Transverse colon (tissue), 3 donors: Measurements from ENCODE around the gene CLDN17.

ENCODE experiments used
- EP300 ChIP-seq: sonication (generic); formaldehyde crosslinking; IDR thresholded peaks from one replicate; pipeline ENCODE4 v1.6.1; 2017; ENCODE audit warnings: antibody characterized with exemption, low read depth
- POLR2A ChIP-seq: fragments of 450-650 bp; IDR thresholded peaks from one replicate; pipeline ENCODE4 v1.6.1; 2016; ENCODE audit warnings: antibody characterized with exemption, mild to moderate bottlenecking, moderate library complexity
- TF ChIP-seq, protein P1 (sequence below), 5 experiments: fragments of 200-600 bp in 3 of 5; fragments of 450-650 bp in 2 of 5; sonication (generic) in 3 of 5; IDR thresholded peaks; 1 replicate in 2 of 5; 2 replicates in 3 of 5; pipeline ENCODE4 v1.5.1; 2016 to 2017; ENCODE audit warnings: antibody characterized with exemption in 5 of 5, inconsistent platforms in 3 of 5, mild to moderate bottlenecking in 2 of 5, moderate library complexity in 1 of 5

DNA sequence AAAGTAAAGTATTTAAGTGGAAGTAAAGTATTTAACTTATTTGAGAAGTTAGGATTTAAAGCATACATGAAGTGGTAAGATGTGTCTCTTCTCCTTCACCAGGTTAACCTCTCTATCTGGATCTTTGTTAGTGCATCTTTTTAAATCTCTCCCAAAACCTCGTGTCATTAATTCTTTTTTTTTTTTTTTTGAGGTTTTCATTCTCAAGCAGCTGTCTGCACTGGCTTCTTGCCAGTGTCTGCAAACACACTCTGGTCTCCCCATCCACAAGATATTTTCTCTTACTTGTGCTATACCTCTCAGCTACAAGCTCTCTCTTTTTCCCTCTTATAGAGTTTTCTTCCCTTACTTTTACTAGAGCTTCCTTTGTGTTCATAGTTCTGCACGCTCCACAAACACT, 49.0 kb downstream of the CLDN17 start:
- TF ChIP-seq, protein P1, sequence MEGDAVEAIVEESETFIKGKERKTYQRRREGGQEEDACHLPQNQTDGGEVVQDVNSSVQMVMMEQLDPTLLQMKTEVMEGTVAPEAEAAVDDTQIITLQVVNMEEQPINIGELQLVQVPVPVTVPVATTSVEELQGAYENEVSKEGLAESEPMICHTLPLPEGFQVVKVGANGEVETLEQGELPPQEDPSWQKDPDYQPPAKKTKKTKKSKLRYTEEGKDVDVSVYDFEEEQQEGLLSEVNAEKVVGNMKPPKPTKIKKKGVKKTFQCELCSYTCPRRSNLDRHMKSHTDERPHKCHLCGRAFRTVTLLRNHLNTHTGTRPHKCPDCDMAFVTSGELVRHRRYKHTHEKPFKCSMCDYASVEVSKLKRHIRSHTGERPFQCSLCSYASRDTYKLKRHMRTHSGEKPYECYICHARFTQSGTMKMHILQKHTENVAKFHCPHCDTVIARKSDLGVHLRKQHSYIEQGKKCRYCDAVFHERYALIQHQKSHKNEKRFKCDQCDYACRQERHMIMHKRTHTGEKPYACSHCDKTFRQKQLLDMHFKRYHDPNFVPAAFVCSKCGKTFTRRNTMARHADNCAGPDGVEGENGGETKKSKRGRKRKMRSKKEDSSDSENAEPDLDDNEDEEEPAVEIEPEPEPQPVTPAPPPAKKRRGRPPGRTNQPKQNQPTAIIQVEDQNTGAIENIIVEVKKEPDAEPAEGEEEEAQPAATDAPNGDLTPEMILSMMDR (IDR thresholded peaks at IDR 0.05), result no peak
- TF ChIP-seq POLR2A, result no peak
- no peak for TF ChIP-seq EP300
